HG03520 (cell line): ENCODE results near the gene RPTN.

Experiments
- ATAC-seq: cut with Tn5 transposase; IDR thresholded peaks from one replicate; pipeline ENCODE4 v1.9.1; 2021; ENCODE audit warnings: mild to moderate bottlenecking, moderate library complexity; ENCODE audit not compliant: unreplicated experiment

The RPTN gene, protein sequence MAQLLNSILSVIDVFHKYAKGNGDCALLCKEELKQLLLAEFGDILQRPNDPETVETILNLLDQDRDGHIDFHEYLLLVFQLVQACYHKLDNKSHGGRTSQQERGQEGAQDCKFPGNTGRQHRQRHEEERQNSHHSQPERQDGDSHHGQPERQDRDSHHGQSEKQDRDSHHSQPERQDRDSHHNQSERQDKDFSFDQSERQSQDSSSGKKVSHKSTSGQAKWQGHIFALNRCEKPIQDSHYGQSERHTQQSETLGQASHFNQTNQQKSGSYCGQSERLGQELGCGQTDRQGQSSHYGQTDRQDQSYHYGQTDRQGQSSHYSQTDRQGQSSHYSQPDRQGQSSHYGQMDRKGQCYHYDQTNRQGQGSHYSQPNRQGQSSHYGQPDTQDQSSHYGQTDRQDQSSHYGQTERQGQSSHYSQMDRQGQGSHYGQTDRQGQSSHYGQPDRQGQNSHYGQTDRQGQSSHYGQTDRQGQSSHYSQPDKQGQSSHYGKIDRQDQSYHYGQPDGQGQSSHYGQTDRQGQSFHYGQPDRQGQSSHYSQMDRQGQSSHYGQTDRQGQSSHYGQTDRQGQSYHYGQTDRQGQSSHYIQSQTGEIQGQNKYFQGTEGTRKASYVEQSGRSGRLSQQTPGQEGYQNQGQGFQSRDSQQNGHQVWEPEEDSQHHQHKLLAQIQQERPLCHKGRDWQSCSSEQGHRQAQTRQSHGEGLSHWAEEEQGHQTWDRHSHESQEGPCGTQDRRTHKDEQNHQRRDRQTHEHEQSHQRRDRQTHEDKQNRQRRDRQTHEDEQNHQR

DNA sequence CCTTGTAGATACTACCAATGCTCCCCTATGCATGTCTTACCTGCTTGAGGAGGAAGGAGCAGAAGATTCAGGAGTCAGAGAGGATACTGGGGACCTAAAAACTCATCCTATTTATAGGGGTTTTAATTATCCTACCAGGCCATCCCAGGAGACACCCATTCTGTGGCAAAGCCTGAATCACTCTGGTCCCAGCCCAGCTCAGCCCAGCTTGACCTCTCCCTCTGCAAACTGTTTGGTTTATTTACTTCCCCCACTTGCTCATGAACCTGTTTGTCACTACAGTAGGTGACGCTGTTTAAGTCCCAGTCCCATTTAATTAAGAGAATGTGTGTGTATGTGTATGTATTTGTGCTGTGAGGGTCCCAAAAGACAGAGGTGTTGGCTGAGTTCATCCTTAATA, at the start of gene RPTN:
TSS of gene RPTN (minus strand) at position 85 of the 400 bp plus-strand sequence. CDS start 1,339 bp downstream, outside the sequence.
- no peak for ATAC-seq

DNA sequence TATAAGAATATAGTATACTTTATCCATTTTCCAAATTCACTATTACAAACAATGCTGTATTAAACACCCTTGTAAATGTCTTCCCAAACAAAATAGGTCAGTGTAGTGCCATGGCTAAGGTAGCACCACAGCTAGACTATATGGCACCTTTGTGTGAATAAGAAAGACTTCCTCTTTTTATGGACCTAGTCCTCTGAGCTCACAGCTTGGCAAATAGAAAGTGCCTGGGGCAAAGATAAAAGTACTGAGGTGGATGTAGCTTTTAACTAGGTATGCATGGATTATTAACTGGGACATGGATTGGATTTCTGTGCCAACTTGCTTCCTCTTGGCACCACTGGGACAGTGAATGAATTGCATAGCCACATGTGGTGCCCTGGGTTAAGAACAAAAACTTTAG, 40.0 kb upstream of the RPTN start:
- no peak for ATAC-seq

DNA sequence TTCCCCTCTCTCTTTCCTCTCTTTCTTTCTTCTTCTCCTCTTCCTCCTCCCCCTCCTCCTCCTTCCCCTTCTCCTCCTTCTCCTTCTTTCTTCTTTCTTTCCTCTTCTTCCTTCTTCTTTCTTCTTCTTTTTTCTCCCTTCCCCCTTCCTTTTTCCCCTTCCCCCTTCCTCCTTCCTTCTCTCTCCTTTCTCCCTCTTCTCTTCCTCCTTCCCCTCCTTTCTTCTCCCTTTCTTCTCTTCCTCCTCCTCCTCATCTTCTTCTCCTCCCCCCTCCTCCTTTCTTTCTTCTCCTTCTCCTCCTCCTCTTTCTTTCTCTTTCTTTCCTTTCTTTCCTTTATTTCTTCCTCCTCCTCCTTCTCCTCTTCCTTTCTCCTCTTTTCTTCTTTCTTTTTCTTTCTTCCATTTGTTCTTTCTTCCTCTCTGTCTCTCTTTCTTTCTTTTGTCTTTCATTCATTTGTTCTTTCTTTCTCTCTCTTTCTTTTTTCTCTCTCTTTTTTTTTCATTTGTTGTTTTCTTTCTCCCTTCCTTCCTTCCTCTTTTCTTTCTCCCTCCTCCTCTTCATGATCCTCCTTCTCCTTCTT, 38.4 kb upstream of the RPTN start:
- ATAC-seq, result no peak

DNA sequence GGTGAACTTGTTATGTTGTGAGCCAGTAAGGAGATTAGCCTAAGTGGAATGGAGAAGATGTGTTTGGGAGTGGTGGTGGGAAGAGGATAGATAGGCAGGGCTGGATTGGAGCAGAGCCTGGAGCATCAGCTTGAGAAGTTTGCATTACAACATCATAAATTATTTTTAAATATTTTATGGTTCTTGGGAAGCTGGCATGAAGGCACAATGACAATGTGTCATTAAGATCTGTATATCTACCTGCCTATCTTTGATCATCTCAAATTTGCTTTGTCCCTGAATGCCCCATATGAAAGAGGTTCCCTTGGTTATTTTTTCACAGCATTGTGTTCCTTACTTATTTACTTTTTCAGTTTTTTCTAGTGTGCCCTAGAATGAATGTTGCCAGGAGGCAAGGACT, 32.7 kb upstream of the RPTN start:
- no peak for ATAC-seq

DNA sequence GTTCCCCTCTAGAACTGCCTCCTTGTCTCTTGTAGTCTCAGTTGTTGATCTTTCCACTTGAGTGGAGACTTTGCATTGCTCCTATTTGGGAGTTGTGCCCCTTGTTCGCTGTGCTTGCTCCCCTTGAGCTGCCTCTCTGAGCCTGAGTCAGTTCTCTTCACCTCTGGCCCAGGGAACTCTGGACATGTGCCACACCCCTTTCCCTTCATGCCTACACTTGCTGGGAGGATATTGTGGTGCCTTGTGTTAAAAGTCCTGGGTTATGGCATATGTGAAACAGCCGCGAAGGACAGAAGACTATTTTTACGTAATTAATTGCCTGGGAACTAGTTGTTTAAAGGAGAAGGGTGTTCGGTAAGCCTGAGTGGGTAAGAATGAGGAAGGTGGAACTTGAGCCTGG, 32.2 kb upstream of the RPTN start:
- ATAC-seq, result no peak

DNA sequence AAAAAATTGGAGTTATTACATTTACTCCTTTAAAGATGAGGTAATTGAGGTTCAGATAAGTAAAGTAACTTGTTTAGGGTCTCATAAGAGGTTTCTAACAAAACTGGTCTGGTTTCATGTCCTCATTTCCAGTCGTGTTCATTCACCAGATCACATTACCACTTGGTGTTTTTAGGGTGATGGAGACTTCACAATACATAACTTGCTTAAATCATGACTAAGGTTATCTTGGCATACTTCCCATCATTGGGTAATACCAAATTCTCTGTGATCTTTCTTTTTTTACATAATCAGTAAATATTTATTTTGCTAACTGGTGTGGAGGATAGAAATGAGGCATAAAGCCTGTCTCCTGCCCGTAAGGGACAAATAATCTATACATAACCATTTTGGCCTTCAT, 31.6 kb upstream of the RPTN start:
- no peak for ATAC-seq

DNA sequence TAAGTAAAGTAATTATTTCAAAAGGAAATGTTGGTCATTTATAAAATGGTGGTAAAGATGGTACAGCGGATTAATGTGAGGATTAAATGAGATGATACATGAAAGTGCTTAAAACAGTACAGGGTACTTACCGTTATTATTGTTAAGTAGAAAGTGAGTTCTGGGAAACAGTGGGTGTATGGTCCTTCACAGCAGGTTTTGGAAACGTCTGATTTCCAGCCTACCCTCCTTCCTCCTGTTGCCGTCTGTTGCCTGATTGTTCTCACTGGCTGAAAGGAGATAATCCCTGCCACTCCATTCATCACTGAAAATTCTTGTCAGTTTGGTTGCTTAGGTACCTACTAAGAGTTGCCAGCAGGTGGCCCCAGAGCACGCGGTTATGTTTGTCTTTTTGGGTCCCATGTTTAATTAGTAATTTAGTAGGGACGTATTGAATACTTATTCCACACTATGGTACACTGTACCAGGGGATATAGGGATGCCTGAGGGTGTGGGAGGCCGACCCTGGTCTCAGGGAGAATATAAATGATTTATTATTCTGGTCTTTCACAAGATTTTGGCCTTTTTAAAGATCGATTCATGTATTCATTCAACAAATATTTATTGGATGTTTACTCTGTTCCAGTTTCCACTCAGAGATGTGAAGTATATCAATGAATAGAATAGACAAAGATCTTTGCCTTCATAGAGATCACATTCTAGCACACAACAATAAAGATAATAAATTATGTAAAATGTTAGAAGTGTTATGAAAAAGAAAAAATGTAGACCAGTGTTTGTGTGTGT, 30.8 kb upstream of the RPTN start:
- no peak for ATAC-seq

DNA sequence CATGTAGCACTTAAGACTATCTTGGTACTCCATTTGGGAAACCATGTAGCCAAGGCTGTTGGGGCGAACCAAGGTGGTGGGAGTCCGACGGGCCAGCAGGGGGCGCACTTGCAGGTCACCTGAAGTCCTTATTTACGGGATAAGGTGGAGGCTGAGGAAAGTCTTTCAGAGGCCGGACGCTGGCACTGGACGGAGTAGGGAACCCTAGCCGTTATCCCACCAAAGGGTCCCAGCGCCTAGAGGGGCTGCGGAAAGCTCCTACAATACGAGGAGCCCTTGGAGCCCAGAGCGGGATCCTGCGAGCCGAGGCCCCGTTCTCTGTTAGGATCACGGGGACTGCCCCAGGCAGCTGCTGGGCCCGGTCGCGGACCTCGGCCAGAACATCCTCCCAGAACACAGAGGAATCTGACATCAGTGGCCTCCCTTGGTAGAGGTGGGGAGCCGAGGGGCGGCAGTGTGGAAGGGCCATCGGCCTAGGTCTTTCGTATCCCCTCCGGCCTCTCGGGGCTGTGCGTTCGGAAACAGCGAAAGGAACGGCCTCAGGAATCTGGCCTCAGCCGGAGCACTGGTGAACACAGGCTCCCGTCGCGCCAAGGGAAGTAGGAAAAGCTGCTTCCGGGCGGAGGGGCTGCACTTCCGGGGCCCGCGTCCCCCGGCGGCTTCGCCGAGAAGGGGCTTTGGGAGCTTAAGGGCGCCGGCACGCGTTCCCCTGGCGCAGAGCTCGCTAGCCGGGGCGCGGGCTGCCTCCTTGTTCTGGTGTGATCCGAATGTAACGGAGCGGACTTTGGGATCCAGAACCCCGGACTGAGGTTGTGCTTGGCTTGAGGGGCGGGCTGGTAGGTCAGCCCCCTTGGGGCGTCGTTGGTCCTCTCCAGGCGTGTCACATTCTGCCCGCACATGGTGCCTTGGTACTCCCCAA, 29.9 kb upstream of the RPTN start:
- no peak for ATAC-seq

DNA sequence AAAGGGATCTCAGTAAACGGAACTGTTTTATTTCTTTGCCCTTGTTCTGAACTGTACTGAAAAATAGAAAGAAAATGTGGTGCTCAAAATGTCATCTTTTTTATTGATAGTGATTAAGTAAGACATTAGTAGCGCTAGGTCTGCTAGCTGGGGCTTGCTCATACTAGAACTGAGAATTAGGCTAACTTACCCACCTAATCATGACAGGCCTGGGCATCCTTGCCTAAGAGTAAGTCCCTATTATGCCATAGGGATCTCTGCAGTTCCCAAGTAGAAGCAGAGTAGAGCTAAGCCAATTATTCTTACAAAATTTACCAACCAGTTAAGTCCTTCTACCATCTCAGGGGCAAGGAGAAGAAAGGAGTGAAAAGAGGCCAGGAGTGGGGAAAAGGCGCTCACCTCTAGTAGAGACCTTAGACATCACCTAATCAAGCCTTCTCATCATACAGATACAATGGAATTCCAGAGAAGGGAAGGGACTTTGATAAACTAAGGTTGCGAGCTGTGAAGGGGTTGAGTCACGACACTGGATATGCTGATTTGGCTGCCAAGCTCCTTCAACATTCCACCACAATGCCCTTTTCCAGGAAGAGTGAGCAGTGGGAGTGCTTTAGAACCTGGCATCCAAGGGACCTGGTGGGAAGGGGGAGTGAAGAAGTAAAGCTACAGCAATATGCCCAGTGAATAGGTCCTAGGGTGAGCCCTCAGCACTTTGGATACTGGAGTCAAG, 27.7 kb upstream of the RPTN start:
- no peak for ATAC-seq

DNA sequence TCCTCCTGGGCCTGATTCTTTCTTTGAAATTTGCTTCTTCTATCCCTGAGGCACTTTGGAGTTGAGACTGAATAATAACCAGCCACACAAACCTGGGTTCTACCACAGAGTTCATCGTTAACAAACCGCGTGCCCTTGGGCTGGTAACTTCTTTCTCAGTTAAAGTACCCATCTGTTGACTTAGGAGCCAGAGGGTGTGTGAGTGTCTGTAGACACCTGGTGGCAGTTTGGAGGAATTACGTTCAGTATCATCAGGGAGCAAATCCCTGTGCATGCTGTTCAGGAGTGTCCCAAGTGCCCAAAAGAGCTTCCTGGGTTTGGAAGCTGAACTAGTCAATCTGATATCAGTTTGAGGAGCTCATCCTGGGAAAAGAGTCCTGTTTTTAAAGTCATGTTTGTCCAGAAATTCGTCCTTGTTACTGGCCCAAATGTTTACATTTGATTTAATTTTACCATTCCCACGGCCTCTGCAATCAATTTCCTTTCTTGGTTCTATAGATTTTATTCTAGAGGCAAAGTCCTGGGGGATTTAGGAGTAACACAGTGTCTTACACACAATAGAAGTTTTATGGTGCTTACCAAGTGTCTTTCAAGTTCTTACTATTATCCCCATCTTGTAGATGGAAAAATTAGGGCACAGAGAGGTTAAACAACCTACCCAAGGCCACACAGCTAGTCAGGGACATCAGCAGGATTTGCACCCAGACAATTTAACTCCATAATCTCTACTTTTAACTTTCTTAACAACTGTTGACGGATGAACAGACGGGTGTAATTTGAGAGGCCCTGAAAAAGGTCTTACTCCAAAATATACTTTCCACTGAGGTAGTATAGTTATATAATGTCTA, 26.7 kb upstream of the RPTN start:
- no peak for ATAC-seq

DNA sequence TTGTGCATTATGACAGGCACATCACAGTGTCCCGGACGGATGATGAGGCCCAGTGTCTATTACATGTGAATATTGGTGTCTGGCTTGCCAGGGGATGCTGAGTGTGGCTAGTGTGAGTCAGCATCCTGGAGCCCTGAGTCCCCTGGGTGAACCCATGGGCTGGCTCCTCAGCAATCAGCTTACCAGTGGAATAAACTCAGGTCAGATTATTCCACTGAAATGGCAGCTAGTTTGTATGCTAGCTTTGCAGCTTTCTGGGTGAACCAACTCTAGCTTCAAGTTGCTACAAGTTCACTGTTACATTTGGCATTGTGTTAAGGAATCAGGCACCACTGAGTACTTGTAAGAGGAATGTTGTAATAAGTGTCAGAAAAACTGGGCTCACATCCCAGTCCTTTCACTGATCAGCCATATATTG, 23.9 kb upstream of the RPTN start:
- no peak for ATAC-seq

DNA sequence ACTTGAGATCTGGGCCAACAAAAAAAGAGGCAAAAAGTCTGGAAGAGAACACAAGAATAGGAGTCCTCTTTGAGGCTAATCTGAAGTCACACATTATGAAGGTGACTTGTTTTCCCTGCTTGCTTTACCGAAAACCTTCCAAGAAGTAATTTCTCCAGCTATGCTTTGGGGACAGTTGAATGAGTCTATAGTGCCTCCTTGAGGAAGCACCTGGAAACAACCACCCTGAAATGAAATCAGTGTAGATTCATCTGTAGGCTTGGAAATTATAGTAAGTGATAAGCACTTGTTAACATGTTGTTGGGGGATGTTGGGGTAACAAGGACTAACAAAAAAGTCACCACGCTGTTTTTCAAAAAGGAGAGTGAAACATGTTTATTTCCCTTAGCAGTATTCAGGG, 23.4 kb upstream of the RPTN start:
- ATAC-seq, result no peak

DNA sequence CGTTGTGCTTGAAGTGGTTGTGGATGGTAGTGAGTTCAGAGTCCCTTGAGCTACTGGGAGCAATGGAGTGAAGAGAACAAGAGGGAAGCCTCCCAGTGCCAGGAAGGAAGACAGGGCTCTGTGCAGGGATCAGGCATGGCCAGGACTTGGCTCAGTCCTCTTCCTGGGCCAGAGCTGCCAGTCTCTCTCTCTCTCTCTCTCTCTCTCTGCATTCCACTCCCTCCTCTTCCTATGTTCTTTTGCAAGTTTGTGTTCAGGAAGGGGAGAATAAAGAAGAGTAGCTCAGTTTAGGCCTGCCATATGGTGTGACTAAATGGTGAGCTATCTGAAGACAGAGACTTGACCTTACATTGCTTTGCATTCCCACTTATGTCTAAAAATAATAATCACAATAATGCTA, 20.5 kb upstream of the RPTN start:
- no peak for ATAC-seq

DNA sequence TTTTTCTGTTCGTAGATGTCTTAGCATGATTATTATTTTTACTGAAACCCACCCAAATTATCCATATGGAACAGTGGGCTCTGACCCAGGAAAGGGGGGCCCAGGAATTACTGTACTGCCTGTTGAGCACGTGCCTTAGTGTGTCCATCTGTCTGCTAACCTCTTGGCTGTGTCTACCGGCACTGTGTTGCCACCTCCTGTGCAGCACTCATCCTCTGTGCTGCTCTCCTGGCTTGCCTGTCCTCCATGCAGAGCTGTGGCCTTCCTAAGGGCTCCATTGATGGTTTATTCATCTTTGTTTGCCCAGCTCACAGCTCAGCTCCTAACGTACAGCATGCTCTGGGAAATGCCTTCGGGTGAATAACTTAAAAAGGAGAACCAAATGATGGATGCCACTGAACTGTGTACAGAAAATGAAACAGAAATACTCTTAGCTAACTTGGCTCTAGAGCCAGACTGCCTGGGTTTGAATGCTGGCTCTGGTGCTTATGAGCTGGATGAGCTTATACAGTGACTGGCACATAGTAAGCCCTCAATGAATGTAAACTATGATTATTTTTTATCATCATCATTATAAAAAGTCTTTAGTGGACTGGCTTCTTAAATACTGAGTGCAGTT, 11.4 kb upstream of the RPTN start:
- ATAC-seq, result no peak

DNA sequence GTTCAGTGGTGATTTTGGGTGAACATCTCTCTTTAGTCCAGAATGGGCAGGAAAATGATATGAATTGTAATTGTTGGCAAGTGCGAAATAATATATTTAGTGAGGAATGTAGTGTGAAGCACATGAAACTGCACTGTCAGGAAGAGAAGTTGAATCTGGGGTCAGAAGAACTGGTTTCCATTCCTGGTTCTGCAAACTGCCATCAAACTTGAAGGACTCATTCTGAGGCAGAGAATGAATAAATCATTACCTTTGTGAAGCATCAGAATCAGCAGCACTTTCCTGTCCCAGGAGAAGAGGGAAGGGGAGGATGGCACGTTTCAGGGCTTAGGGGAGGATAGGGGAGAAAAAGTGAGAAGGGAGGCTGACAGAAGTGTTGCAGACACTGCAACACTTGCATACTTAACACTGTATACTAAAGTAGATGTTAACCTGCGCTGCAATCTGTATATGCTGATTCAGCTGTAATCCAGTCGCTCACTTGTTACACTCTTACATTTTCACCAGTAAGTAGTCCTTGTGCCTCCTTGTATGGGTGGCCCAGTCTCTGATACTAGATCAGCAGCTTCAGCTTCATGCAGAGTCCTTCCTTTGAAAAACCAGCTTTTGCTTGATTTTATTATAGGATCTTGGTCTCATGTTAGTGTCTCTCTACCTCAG, 10.5 kb upstream of the RPTN start:
- no peak for ATAC-seq

DNA sequence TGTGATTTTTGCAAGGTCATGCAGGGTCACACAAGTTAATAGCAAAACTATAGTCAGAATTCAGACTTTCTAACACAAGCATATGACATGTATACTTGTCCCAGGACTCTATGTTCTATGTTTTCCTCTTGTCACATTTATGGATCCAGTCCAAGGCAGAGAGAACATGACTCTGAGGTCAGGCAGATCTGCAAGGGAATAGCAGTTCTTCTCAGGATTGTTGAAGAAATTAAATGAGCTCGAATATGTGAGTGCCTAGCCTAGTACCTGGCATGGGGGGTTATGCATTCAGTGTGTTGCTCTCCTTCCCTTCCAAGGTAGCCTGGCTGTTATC, 9.5 kb upstream of the RPTN start:
- no peak for ATAC-seq

DNA sequence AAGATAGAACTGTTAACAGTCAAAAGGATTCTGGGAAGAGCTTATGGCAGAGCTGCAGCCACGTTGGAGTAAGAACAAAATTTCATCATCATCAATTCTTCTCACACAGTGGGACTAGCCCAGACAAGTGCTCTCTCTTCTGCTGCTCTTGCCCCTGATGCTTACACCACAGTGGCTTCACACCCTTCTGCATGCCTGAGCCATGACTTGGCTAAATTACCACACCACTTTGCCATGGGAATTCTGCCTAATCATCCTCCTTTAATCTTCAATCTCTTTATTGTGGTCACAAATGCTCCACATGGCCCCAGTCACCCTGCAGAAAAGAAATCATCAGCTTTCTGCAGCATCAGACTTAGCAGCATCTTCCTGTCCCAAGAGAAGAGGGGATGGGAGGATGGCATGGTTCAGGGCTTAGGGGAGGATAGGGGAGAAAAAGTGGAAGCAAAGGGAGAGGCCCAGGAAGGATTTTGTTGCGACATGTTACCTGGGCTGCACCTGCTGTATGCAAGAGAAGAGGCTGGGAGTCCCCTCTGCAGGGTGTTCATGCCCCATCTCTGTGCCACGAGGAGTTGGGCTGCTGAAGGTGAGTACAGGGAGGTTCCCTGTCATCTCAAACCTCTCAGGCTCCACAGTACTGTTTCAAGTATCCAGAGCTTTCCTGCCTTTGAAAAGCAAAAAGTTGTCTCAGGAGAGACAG, 9.0 kb upstream of the RPTN start:
- ATAC-seq, result no peak
